GM12864 (cell line): ENCODE data around the gene EFCAB12.

Experiments used
- DNase-seq: peaks from one replicate; pipeline ENCODE4 v3.0.0-alpha.2; 2011; ENCODE audit warnings: low read depth
- H3K4me3 ChIP-seq: 2 replicates; pipeline ENCODE4 v1.5.1; 2011; ENCODE audit warnings: mild to moderate bottlenecking, low read depth, low read length, control low read depth
- CTCF ChIP-seq: IDR thresholded peaks from 2 replicates; pipeline ENCODE4 v1.5.1; 2011; ENCODE audit warnings: low read depth, mild to moderate bottlenecking, moderate library complexity, low read length, control low read depth, inconsistent platforms; ENCODE audit errors: missing control alignments

EFCAB12 gene

GRCh38 chr3:129375099-129375498 lies 53.3 kb downstream of the EFCAB12 start:
- no peak overlapping the region for H3K4me3 ChIP-seq
- TF ChIP-seq CTCF = no peak
- no peak for DNase-seq

- TF ChIP-seq CTCF = no peak
- DNase-seq = no peak
- H3K4me3 ChIP-seq = no peak overlapping the region
Observed at GRCh38 chr3:129371041-129371826, 57.2 kb downstream of the EFCAB12 start.

GRCh38 chr3:129370248-129370964 lies 58.0 kb downstream of the EFCAB12 start:
- DNase-seq = no peak

GRCh38 chr3:129369711-129370110 lies 58.7 kb downstream of the EFCAB12 start:
- no peak overlapping the region for H3K4me3 ChIP-seq
- TF ChIP-seq CTCF = no peak
- DNase-seq = no peak

More at GRCh38 chr3:129370248-129370964, 58.0 kb downstream of the EFCAB12 start:
- no peak for TF ChIP-seq CTCF
- no peak overlapping the region for H3K4me3 ChIP-seq

- TF ChIP-seq CTCF = no peak
- no peak overlapping the region for H3K4me3 ChIP-seq
- DNase-seq = no peak
Observed at GRCh38 chr3:129367821-129368220, 60.6 kb downstream of the EFCAB12 start.

- DNase-seq = no peak
- no peak overlapping the region for H3K4me3 ChIP-seq
- no peak for TF ChIP-seq CTCF
Observed at GRCh38 chr3:129366312-129366831, 62.1 kb downstream of the EFCAB12 start.
